Endothelial cell of umbilical vein (primary cell): ENCODE results near the gene PYGB. TPM values are rescaled to one million over a fixed set of nuclear protein-coding genes. Genes with fewer than 3 reads are reported as not detected.

Experiments
- BruUV-seq: library from RNA; stranded (reverse); fragments of 400-500 nt; replicated peaks from 2 replicates; lab custom pipeline; 2021; lab: Mats Ljungman, UMichigan
- CTCF ChIA-PET: fragments of 300-600, 350-600 bp; sonication (Branson Sonifier 250); formaldehyde crosslinking; loops from one replicate; lab custom pipeline; 2021; ENCODE audit warnings: antibody characterized with exemption, inconsistent platforms; lab: Charles Lee
- POLR2A ChIA-PET: fragments of 300-600, 350-600 bp; sonication (Branson Sonifier 250); formaldehyde crosslinking; loops from one replicate; lab custom pipeline; 2021; ENCODE audit warnings: antibody characterized with exemption, inconsistent platforms; lab: Charles Lee
- DNase-seq: peaks from one replicate; pipeline ENCODE4 v3.0.0-alpha.2; 2011; ENCODE audit warnings: low read depth, low spot score
- FAIRE-seq: peaks from 2 replicates; lab custom pipeline; 2011; peaks lifted over from hg19 to GRCh38; lab: Jason Lieb, UNC
- H2AFZ ChIP-seq: 2 replicates; pipeline ENCODE4 v1.6.0; 2012; ENCODE audit warnings: low read depth, low read length, control low read depth, inconsistent platforms
- H3K27ac ChIP-seq: 2 replicates; pipeline ENCODE4 v1.5.1; 2011; ENCODE audit warnings: low read depth, mild to moderate bottlenecking, control low read depth, low read length, moderate library complexity; ENCODE audit not compliant: insufficient read depth
- H3K27me3 ChIP-seq, 2 experiments: 2 replicates each; pipeline versions ENCODE4 v1.6.0 to v1.6.1; 2011; ENCODE audit warnings: low read length in 2 of 2, mixed read lengths in 1 of 2; ENCODE audit not compliant: control insufficient read depth in 2 of 2, insufficient read depth in 2 of 2
- H3K36me3 ChIP-seq, 2 experiments: 2 replicates in 1 of 2; 3 replicates in 1 of 2; pipeline ENCODE4 v1.5.1; 2011; ENCODE audit warnings: low read length in 2 of 2, mild to moderate bottlenecking in 1 of 2, moderate library complexity in 1 of 2; ENCODE audit not compliant: control insufficient read depth in 2 of 2, insufficient read depth in 2 of 2; ENCODE audit errors: extremely low read depth in 1 of 2
- H3K4me1 ChIP-seq: 3 replicates; pipeline ENCODE4 v1.5.1; 2011; ENCODE audit warnings: mild to moderate bottlenecking, low read length; ENCODE audit not compliant: control insufficient read depth, insufficient read depth; ENCODE audit errors: extremely low read depth
- H3K4me2 ChIP-seq: 2 replicates; pipeline ENCODE4 v1.6.1; 2011; ENCODE audit warnings: low read length, control low read depth, mixed read lengths; ENCODE audit not compliant: insufficient read depth
- H3K4me3 ChIP-seq, 3 experiments: fragments of 200-600 bp in 1 of 3; sonication (generic), shearing (Covaris generic) in 1 of 3; replicated peaks in 1 of 3; 2 replicates each; pipeline ENCODE4 v1.5.1; 2011 to 2016; ENCODE audit warnings: control low read depth in 3 of 3, low read length in 3 of 3, mild to moderate bottlenecking in 2 of 3, inconsistent platforms in 1 of 3, low read depth in 1 of 3, moderate library complexity in 1 of 3; ENCODE audit not compliant: insufficient read depth in 1 of 3
- H3K79me2 ChIP-seq: 2 replicates; pipeline ENCODE4 v1.6.0; 2012; ENCODE audit warnings: low read length, inconsistent platforms; ENCODE audit not compliant: control insufficient read depth, insufficient read depth
- H3K9ac ChIP-seq: replicated peaks from 2 replicates; pipeline ENCODE3; 2011; ENCODE audit warnings: low read length, control low read depth; ENCODE audit not compliant: insufficient read depth; ENCODE audit errors: extremely low read depth
- H3K9me1 ChIP-seq: replicated peaks from 3 replicates; pipeline ENCODE4 v1.6.0; 2011; ENCODE audit warnings: mild to moderate bottlenecking, low read length; ENCODE audit not compliant: control insufficient read depth, insufficient read depth; ENCODE audit errors: extremely low read depth
- H3K9me3 ChIP-seq: replicated peaks from 2 replicates; pipeline ENCODE4 v1.5.1; 2012; ENCODE audit warnings: low read length, inconsistent platforms; ENCODE audit not compliant: control insufficient read depth, insufficient read depth
- H4K20me1 ChIP-seq: replicated peaks from 2 replicates; pipeline ENCODE3; 2011; ENCODE audit warnings: mild to moderate bottlenecking, low read length; ENCODE audit not compliant: control insufficient read depth, insufficient read depth; ENCODE audit errors: extremely low read depth
- CTCF ChIP-seq, 2 donors: IDR thresholded peaks; 1 replicate in 1 of 2; 2 replicates in 1 of 2; pipeline ENCODE4 v1.5.1; 2011; ENCODE audit warnings: low read length in 2 of 2, mild to moderate bottlenecking in 2 of 2, moderate library complexity in 2 of 2, control low read depth in 1 of 2, inconsistent platforms in 1 of 2, low read depth in 1 of 2; ENCODE audit not compliant: insufficient read depth in 1 of 2; ENCODE audit errors: extremely low read depth in 1 of 2
- EZH2 ChIP-seq: IDR thresholded peaks from 2 replicates; pipeline ENCODE4 v1.6.1; 2012; ENCODE audit warnings: borderline replicate concordance, low read depth, mild to moderate bottlenecking, moderate library complexity, low read length, inconsistent platforms; ENCODE audit not compliant: severe bottlenecking
- FOS ChIP-seq: IDR thresholded peaks from 2 replicates; pipeline ENCODE4 v1.6.1; 2011; ENCODE audit warnings: mild to moderate bottlenecking, low read length, moderate library complexity, borderline replicate concordance; ENCODE audit not compliant: insufficient read depth
- GATA2 ChIP-seq: IDR thresholded peaks from 2 replicates; pipeline ENCODE4 v1.7.0; 2011; ENCODE audit warnings: low read depth, mild to moderate bottlenecking, moderate library complexity, mixed read lengths, low read length; ENCODE audit not compliant: insufficient read length, insufficient read depth
- JUN ChIP-seq: IDR thresholded peaks from 2 replicates; pipeline ENCODE4 v1.6.1; 2011; ENCODE audit warnings: borderline replicate concordance, low read depth; ENCODE audit not compliant: insufficient read length, insufficient read depth
- MAX ChIP-seq: IDR thresholded peaks from 2 replicates; pipeline ENCODE4 v1.6.1; 2011; ENCODE audit not compliant: insufficient read depth, insufficient read length
- MYC ChIP-seq: IDR thresholded peaks from one replicate; pipeline ENCODE4 v1.6.1; 2011; ENCODE audit warnings: mild to moderate bottlenecking, low read depth, low read length
- POLR2A ChIP-seq: IDR thresholded peaks from 2 replicates; pipeline ENCODE4 v1.6.1; 2012; ENCODE audit warnings: low read depth, mild to moderate bottlenecking, control low read depth, low read length
- POLR2AphosphoS5 ChIP-seq: IDR thresholded peaks from 2 replicates; pipeline ENCODE4 v1.6.1; 2012; ENCODE audit warnings: low read depth, mild to moderate bottlenecking, control low read depth, low read length, moderate library complexity; ENCODE audit not compliant: insufficient read depth
- dilution Hi-C: fragments of 300-500 bp; cut with MboI; formaldehyde crosslinking; loops from one replicate; pipeline ENCODE4 v1.15.0; 2019; ENCODE audit warnings: low sequenced_read_pairs; ENCODE audit not compliant: extremely low pct_ligation_motif_present
- intact Hi-C: fragments of 100-400 bp; cut with micrococcal nuclease; formaldehyde crosslinking; loops from one replicate; pipeline ENCODE4 v1.10.0; 2022
- polyA plus RNA-seq, 4 experiments: library from polyadenylated mRNA; depleted of rRNA in 3 of 4; stranded (reverse) in 3 of 4; unstranded in 1 of 4; fragments of >200 nt; gene quantifications; 2 replicates each; pipeline versions ENCODE4 v1.2.1 to v1.2.3, GENCODE V29; 2011 to 2012; ENCODE audit warnings: missing spikeins in 1 of 4
- total RNA-seq: library from RNA; stranded (reverse); gene quantifications from 2 replicates; pipeline ENCODE4 v1.2.3, GENCODE V29; 2021

PYGB gene
- total and polyA plus RNA-seq, 2 donors (not counting 3 experiments of a cell fraction or from before 2014, with no cell fraction given): 36.1 to 60.2 TPM

- Histone ChIP-seq H3K27me3 (no peaks in the 10 kb centered on the region), H3K27ac (no peak overlapping the region), H3K4me2 (no peak overlapping the region), H3K4me3 (no peak overlapping the region), H3K4me1 (no peaks in the 10 kb centered on the region), H2AFZ (no peak overlapping the region), H3K9me3 (no peaks in the 10 kb centered on the region), H3K79me2 (no peaks in the 10 kb centered on the region), H3K36me3 (peaks cover 4 to 65% of the 10 kb centered on the region in 2 experiments), H3K9ac (no peak overlapping the region), H4K20me1 (no peaks in the 10 kb centered on the region), H3K9me1 (no peaks in the 10 kb centered on the region)
- DNase-seq (no peak), FAIRE-seq (no peak)
- BruUV-seq: no TSS peak
- ChIA-PET CTCF (interaction anchor here (1.1 to 1.3 kb wide), 2 partner anchors 9 to 125 kb away, joined by 4 to 6 read pairs; no protein-coding TSS in a partner anchor), POLR2A (no interaction called here)
- TF ChIP-seq FOS (no peak), MAX (no peak), EZH2 (no peak), GATA2 (no peak), CTCF (IDR thresholded peaks at IDR 0.05; ENCODE audit: extremely low read depth in 1 of 2, insufficient read depth in 1 of 2, low read depth in 1 of 2, low read length in 2 of 2) (no peak), JUN (no peak), POLR2AphosphoS5 (no peak), POLR2A (no peak), MYC (no peak)
- dilution Hi-C loops (no loop called here), intact Hi-C loops (no loop called here)
These were observed 26.6 kb downstream of the PYGB start for GRCh38 chr20:25274481-25274880.
